GM10266 (cell line): ENCODE measurements around the gene FGD2.

Experiments used
- DNase-seq: peaks from one replicate; pipeline ENCODE4 v3.0.0; 2012; ENCODE audit errors: extremely low spot score
- TF ChIP-seq, protein P1 (sequence below): IDR thresholded peaks from 2 replicates; pipeline ENCODE4 v1.5.1; 2012; ENCODE audit warnings: mild to moderate bottlenecking, low read depth; ENCODE audit not compliant: control insufficient read depth, insufficient read depth; ENCODE audit errors: missing control alignments

Gene FGD2

DNA sequence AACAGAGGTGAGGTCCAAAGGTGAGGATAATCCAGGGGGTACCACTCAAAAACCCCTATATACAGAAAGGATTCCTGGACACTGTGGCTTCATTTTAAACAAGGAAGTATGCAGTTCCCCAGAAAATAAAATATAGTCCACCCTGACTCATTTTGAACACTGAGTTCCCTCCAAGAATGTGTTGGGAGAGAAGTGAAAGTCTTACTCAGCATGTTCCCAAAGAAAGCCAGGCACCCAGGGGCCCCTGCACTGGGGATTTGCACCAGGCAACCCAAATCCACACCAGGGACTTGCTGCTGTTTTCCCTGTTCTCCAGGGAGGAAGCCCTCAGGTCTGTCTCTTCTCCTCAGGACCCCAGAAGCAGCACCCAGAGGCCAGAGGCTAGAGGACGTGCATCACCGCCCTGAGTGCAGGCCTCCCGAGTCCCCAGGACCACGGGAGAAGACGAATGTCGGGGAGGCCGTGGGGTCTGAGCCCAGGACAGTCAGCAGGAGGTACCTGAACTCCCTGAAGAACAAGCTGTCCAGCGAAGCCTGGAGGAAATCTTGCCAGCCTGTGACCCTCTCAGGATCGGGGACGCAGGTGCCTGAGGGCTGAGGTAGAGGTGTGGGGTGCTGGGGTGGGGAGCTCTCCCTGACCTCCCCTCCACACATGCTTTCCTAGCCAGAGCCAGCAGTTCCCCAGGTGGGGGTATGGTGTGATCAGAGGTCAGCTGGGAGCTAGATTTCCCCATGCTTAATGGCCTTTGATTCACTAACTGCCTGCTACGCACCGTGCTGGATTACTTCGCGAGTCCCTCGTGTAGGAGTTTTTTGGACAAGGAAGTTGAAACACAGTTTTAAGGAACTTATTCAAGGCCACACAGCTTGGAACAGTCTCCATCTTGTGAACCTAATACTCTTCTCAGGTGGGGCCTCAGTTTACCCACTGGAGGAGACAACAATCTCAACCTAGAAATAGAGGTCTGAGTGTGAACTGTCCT is 3.3 kb downstream of the FGD2 start:
- DNase-seq = no peak
- TF ChIP-seq, protein P1, sequence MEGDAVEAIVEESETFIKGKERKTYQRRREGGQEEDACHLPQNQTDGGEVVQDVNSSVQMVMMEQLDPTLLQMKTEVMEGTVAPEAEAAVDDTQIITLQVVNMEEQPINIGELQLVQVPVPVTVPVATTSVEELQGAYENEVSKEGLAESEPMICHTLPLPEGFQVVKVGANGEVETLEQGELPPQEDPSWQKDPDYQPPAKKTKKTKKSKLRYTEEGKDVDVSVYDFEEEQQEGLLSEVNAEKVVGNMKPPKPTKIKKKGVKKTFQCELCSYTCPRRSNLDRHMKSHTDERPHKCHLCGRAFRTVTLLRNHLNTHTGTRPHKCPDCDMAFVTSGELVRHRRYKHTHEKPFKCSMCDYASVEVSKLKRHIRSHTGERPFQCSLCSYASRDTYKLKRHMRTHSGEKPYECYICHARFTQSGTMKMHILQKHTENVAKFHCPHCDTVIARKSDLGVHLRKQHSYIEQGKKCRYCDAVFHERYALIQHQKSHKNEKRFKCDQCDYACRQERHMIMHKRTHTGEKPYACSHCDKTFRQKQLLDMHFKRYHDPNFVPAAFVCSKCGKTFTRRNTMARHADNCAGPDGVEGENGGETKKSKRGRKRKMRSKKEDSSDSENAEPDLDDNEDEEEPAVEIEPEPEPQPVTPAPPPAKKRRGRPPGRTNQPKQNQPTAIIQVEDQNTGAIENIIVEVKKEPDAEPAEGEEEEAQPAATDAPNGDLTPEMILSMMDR = no peak

DNA sequence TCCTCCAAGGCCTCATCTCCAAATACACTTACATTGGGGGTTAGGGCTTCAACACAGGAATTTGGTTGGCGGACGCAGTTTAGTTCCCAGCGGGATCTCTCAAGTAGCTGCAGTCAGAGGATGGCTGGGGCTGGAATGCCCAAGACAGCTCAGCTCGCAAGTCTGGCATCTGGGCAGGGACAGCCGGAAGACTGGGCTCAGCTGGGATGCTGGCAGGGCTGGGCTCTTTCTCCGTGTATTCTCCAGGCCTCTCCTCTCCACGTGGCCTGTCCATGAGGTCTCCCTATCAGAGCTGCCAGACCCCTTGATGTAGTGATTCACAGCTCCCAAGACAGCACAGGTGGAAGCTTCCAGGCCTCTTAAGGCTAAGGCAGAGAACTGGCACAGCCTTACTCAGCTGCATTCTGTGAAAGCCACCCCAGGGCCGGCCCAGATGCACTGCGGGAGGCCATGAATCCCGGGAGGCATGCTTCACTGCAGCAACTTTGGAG is 5.0 kb downstream of the FGD2 start:
- no peak for DNase-seq
- TF ChIP-seq, protein P1 = no peak

DNA sequence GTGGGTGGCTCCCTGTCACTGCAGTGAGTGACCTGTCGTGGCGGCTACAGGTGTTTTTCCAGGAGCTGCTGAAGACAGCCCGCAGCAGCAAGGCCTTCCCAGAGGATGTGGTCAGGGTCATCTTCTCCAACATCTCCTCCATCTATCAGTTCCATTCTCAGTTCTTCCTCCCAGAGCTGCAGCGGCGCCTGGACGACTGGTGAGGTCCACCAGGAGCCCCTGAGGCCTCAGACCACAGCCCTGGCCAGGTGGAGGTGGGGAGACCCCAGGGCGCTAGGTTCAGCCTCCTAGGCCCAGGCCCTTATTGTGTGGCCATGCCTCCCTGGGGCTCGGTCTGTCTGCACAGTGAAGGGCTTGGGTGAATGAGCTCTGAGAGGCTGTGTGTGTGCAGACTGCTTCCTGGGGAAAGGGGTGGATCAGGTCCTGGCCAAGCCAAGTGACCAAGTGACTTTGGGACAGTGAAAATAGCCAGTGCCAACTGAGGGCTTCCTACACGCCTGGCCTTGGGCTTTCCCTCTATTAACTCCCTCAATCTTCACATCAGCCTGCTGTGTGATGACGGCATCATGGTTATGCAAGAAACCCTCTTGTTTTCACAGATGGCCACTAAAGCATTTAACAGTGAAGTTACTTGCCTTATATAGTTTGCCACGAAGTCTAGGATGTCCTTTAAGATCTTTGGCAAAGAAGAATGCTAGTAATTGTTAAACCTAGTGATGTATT is 6.4 kb downstream of the FGD2 start:
- TF ChIP-seq, protein P1 = no peak
- DNase-seq = no peak

DNA sequence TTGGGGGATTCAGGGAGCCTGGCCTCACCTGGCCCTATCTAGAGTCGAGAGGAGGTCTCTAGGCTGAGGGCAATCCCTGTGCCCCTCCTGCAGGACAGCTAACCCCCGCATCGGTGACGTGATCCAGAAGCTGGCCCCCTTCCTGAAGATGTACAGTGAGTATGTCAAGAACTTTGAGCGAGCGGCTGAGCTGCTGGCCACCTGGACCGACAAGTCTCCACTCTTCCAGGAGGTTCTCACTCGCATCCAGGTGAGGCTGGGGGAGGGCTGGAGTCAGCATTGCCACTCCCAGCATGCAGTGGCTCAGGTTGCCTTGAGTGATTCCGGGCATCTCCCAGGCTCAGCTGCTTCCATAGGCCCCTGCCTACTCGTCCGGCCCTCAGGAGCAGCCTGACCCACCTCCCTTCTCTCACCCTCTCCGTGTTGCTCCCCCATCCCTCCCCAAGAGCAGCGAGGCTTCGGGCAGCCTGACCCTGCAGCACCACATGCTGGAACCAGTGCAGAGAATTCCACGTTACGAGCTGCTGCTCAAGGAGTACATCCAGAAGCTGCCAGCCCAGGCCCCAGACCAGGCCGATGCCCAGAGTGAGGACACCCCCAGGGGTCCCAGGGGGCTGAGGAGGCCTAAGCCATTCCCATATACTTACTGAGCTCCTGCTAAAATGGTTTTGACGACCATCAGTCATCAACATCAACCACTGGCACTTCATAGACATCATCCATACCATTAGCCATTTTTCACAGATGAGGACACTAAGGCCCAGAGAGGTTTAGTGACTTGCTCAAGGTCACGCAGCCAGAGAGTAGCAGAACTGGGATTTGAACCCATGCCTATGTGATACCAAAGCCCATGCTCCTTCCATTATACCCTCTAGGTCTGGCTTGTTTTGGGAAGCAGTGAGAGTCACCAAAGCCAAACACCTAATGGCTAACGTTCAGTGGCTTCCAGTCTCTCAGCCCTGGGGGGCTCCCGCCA is 8.3 kb downstream of the FGD2 start:
- DNase-seq = no peak
- TF ChIP-seq, protein P1 = no peak

DNA sequence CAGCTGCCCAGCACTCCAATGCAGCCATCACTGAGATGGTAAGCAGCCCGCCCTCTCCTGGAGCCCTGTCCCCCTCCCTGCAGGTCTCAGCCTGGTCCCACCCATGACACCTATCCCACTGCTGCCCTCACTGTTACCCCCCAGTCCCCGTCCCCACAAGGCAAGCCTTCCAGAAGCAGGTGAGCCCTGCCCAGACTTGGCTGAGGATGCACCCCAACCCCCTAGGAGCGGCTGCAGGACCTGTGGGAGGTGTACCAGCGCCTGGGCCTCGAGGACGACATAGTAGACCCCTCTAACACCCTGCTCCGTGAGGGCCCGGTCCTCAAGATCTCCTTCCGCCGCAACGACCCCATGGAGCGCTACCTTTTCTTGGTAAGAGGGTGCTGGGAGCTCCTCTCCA is 9.2 kb downstream of the FGD2 start:
- no peak for DNase-seq
- TF ChIP-seq, protein P1 = no peak

DNA sequence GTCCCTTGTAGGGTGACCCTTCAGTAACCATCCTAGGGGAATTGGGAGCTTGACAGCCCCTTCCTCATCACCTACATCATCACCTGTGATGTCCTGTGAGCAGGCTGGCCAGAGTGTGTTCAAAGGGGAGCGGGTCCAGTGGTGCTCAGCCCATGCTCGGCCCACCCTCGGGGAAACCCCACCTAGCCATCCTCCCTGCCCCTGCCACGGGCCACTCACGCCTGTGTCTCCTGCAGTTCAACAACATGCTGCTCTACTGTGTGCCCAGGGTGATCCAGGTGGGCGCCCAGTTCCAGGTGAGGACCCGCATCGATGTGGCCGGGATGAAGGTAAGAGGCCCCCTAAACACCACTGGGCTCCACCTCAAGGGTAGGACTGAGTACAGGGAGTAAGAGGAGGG is 10.1 kb downstream of the FGD2 start:
- no peak for DNase-seq
- TF ChIP-seq, protein P1 = no peak
